ENCODE results near the gene DCAF10.
"Not testable (repeated sequence)": the region's sequence is repeated elsewhere in the genome, so short reads cannot be mapped to it uniquely, and the experiment has no call there.

DNA sequence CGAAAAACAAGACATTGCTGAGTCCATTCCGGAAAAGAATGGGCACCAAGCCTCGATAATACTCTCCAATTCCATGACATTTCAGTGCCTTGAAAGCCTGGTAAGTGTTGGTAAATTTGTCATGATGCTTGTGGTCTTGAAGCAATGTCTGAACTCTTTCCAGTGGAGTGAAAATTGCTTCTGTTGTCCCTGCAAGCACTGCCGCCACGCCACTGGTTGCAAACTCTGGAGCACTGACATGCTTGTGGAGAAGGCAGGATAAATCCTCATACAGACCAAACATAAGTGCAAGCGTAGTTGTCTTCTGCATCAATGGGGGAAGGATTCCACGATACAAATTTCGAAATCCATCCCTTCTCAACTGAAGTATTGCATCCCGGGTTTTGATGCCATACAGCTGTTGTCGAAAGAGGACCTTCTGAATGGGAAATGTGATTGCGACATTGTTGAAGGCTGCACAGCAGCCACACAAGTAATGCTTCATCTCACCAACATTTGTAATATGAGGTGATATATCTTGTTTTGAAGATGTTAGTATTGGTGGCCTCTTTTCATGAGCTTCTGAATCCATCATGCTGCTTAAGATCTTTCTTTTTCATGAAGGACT, 87.5 kb downstream of the DCAF10 start:
- TF ChIP-seq, protein P1, sequence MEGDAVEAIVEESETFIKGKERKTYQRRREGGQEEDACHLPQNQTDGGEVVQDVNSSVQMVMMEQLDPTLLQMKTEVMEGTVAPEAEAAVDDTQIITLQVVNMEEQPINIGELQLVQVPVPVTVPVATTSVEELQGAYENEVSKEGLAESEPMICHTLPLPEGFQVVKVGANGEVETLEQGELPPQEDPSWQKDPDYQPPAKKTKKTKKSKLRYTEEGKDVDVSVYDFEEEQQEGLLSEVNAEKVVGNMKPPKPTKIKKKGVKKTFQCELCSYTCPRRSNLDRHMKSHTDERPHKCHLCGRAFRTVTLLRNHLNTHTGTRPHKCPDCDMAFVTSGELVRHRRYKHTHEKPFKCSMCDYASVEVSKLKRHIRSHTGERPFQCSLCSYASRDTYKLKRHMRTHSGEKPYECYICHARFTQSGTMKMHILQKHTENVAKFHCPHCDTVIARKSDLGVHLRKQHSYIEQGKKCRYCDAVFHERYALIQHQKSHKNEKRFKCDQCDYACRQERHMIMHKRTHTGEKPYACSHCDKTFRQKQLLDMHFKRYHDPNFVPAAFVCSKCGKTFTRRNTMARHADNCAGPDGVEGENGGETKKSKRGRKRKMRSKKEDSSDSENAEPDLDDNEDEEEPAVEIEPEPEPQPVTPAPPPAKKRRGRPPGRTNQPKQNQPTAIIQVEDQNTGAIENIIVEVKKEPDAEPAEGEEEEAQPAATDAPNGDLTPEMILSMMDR (IDR thresholded peaks at IDR 0.05; ENCODE audit: low read length), result not testable (repeated sequence)
- TF ChIP-seq EZH2 (IDR thresholded peaks at IDR 0.05; ENCODE audit: borderline replicate concordance, low read length), result not testable (repeated sequence)
